HG02798 (cell line): ENCODE data around the gene BCL3.
"Not testable (repeated sequence)": the region's sequence is repeated elsewhere in the genome, so short reads cannot be mapped to it uniquely, and the experiment has no call there.

ENCODE experiments used
- ATAC-seq: cut with Tn5 transposase; IDR thresholded peaks from one replicate; pipeline ENCODE4 v1.9.1; 2021; ENCODE audit warnings: mild to moderate bottlenecking; ENCODE audit not compliant: unreplicated experiment, poor library complexity

BCL3 gene

DNA sequence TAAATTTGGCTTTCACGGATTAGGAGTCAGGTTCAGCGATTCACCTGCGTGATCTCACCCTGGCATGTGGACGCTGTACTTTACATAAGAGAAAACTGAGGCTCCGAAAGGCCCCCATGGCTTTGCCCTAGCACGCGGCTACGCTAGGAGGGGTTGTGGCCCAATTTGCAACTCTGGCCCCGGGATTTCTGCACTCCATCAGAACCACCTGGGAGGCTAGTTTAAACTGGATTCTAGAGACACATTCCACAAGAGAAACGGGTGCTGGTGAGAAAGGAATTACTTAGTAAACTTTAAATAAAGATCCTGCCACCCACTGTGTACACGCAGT, 6.2 kb downstream of the BCL3 start:
- no peak for ATAC-seq

DNA sequence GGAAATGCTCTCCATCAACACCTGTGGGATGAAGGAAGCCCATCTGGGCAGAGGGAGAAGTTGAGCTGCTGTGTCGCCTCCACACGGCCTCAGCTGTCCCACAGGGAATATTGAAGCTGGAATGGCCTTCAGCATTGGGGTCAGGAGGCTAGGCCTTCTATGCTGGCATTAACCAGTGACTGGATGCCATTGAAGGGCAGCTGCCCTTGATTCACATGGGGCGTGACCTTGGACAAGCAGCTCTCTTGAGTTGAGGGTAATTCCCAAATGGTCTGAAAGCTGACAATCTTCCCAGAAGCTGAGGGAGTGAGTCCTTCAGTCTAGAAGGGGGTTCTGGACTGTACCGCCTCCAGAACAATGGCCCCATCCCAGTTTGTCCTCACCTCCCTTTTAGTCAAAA, 6.7 kb downstream of the BCL3 start:
- no peak for ATAC-seq

DNA sequence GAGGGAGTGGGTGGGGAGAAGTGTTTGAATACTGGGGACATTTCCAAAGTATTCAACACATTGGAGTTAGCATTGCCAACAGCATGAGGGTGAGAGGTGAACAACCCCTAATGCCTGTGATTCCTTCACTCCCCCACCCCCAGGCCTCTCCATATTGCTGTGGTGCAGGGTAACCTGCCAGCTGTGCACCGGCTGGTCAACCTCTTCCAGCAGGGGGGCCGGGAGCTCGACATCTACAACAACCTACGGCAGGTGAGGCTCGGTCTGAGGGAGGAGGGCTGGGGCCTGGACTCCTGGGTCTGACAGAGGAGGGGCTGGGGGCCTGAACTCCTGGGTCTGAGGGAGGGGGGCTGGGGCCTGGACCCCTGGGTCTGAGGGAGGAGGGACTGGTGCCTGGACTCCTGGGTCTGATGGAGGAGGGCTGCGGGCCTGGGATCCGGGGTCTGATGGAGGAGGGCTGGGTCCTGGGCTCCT, 7.6 kb downstream of the BCL3 start:
- ATAC-seq = no peak

DNA sequence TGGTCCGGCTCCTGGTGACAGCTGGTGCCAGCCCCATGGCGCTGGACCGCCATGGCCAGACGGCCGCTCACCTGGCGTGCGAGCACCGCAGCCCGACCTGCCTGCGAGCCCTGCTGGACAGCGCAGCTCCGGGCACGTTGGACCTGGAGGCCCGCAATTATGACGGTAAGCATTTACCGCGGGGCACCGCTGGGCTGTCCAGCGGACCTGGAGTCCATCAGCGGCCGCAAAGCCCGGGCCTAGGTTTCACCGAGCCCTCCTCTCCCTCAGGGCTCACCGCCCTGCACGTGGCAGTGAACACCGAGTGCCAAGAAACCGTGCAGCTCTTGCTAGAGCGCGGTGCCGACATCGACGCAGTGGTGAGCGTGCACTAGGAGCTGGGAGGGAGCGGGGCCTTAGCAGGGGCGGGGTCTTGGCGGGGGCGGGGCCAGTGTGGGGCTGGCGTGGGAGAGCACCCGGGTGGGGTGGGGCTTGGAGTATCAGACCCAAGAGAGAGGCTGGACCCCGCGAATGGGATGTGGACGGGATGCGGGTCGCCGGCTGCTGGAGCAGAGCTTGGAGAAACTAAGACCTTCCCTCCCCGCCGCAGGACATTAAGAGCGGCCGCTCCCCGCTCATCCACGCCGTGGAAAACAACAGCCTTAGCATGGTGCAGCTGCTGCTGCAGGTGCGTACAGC, 8.7 kb downstream of the BCL3 start:
- ATAC-seq = no peak

DNA sequence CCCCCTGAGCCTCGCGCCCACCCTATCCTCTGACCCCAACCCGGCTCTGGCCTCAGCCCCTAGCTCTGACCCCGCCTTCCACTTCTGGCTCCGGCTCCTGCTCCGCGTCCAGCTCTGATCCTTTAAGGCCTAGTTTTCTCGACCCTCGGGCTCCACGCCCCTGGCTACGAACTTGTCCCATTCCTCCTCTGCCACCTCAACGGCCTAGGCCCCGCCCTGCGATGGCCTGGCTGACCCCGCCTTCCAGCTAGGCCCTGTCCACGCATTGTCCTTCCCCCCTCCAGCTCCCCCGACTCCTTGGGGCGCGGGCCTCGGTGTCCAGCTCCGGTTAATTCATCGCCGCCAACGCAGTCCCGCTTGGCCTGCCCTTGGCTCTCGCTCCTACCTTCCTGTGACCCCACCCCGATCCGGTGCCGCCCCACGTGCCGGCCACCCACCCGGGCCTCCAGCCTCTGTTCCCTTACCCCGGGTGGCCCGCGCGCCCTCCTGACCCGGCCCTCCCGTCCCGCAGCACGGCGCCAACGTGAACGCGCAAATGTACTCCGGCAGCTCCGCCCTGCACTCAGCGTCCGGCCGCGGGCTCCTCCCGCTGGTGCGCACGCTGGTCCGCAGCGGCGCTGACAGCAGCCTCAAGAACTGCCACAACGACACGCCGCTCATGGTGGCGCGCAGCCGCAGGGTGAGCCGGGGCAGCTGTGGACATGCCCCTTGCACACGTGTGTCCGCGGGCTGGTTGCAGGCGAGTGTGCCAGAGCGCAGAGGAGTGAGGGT, 9.4 kb downstream of the BCL3 start:
- no peak for ATAC-seq

DNA sequence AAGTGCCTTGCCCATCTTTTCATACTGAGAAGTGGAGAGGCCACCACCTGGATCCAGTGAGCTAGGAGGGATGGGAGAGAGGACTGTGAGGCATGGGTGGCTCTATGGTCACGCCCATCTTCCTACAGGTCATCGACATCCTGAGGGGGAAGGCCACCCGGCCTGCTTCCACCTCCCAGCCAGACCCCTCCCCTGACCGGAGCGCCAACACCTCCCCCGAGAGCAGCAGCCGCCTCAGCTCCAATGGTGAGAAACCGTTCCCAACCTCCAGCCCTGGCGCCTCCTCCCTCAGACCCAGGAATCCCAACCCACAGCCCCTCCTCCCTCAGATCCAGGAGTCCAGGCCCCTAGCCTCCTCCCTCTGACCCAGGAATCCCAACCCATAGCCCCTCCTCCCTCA, 10.1 kb downstream of the BCL3 start:
- no peak for ATAC-seq

DNA sequence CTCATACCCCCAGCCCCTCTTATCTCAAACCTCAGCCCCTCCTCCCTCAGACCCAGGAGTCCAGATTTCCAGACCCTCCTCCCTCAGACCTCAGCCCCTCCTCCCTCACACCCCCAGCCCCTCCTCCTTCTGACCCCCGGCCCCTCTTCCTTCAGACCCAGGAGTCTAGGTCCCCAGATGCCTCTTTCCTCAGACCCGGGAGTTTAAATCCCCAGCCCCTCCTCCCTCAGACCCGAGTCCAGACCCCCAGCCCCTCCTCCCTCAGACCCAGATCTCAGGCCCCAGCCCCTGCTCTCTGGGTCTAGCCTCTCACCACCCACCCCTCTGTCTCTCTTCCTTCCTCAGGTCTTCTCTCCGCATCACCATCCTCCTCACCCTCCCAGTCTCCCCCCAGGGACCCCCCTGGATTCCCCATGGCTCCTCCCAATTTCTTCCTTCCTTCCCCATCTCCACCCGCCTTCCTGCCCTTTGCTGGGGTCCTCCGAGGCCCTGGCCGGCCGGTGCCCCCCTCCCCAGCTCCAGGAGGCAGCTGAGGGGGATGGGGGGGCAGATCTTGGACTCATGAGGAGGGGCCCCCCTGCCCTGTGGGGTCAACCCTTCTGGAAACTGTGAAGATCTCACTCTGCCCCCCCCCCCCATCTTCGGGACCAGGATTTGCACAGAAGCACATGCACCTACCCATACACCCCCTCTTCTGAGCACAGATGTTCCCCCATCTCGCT, 10.7 kb downstream of the BCL3 start:
- ATAC-seq = no peak

DNA sequence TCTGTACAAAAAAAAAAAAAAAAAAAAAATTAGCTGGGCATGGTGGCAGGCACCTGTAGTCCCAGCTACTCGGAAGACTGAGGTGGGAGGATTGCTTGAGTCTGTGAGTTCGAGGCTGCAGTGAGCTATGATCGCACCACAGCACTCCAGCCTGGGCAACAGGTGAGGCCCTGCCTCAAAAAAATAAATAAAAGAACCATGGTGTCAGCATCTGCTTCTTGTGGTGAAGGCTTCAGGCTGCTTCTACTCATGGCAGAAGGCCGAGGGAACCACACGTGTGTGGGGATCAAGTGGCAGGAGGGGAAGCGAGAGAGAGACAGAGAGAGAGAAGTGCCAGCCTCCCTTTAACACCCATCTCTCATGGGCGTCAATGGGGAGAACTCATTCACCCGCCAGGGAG, 13.5 kb downstream of the BCL3 start:
- ATAC-seq = no peak

DNA sequence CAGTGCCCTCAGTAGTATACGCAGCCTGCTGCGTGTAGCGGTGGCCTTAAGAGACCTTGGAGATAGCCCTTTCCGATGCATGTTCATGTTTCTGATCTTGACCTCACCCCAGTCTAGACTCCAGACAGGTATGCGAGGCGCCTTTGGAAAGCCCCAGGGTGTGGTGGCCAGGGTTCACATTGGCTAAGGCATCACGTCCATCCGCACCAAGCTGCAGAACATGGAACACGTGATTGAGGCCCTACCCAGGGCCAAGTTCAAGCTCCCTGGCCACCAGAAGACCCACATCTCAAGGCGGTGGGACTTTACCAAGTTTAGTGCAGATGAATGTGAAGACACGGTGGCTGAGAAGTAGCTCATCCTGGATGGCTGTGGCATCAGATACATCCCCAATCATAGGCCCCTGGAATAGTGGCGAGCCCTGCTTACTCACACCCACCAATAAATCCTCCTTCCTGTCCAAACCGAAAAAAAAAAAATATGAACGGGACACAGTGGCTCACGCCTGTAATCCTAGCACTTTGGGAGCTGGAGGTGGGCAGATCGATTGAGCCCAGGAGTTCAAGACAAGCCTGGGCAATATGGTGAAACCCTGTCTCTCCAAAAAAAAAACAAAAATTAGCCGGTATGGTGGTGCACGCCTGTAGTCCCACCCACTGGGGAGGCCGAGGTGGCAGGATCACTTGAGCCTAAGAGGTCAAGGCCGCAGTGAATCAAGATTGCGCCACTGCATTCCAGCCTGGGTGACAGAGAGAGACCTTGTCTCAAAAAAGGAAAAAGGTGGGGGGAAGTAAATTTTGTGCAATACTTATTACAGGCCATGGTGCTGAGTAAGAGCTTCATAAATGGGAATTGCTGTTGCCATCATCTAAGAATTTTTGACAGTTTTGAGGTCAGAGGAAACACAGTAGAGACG, 16.8 kb downstream of the BCL3 start:
- no peak for ATAC-seq

DNA sequence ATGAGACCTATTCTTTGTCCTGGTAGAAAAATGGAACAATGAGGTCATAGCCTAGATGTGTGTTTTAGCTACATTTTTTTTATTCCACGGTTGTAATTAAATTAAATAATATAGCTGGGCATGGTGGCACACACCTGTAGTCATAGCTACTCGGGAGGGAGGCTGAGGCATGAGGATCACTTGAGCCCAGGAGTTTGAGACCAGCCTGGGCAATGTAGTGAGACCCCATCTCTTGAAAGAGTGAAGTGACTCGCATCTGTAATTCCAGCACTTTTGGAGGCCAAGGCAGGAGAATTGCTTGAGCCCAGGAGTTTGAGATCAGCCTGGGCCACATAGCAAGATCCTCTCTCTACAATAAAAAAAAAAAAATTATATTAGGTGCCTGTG, 17.4 kb downstream of the BCL3 start:
- no peak for ATAC-seq

DNA sequence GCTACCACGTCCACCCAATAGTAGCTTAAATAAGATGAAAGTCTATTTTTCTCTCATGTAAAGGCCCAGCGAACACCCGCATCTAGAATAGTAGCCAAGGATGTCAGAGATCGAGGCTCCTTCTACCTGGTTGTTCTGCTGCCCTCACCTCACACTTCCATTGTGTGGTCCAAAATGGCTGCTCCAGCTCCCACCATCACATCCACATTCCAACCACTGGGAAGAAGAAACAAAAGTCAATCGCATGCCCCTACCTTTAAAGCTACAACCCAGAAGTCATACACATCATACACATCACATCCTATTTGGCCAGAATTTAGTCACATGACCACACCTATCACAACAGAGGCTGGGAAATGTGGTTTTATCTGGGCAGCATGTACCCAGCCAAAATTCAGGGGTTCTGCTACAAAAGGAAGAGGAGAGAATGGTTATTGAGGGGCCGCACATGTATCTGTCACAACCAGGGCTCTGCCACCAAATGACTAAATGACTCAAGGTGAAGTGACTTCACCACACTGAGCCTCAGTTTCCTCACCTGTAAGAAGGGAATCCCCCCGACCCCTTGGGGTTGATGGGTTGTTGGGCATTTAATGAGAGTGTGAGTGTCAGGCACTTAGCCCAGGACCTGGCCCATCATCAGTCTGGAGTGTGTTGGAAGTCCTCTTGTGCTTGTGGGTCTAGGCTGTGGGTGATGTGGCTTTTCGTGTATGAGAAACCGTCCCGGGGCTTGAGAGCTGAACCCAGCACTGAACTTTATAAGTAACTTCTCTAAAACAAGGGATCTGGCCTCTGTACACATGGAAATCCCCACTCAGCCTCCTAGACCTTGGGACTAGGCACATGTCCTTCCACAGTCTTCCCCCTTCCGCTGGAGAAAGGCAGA, 19.0 kb downstream of the BCL3 start:
- no peak for ATAC-seq

DNA sequence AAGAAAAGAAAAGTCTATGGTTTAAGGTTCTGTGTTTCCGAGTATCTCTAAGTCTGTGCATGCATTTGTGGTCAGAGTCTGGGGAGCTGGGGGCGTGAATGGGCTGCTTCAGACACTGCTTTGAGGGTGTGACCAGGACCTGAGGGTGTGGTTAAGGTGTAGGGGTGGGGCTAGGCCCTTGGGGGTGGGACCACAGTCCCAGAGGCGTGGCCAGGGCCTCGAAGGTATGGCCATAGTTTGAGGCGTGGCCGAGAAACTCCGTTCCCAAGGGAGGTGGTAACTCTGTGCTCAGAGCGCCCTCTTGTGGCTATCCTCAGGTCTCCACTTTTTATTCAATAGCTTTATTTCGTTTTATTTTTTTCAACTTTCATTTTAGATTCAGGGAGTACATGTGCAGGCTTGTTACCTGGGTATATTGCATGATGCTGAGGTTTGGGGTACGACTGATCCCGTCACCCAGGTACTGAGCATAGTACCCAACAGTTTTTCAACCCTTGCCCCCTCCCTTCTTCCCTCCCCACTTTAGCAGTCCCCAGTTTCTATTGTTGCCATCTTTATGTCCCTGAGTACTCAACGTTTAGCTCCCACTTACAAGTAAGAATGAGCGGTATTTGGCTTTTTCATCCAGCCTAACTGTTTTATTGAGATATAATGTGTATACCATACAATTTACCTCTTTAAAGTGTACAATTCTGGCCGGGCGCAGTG, 22.2 kb downstream of the BCL3 start:
- peak; percentile 98 for ATAC-seq

DNA sequence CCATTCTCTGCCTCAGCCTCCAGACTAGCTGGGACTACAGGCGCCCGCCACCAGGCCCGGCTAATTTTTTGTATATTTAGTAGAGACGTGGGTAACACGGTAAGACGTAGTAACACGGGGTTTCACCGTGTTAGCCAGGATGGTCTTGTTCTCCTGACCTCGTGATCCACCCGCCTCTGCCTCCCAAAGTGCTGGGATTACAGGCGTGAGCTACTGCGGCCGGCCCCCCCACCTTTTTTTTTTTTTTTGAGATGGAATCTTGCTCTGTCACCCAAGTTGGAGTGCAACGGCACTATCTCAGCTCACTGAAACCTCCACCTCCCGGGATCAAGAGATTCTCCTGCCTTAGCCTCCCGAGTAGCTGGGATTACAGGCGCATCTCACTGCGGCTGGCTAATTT, 23.6 kb downstream of the BCL3 start:
- not testable (repeated sequence) for ATAC-seq

DNA sequence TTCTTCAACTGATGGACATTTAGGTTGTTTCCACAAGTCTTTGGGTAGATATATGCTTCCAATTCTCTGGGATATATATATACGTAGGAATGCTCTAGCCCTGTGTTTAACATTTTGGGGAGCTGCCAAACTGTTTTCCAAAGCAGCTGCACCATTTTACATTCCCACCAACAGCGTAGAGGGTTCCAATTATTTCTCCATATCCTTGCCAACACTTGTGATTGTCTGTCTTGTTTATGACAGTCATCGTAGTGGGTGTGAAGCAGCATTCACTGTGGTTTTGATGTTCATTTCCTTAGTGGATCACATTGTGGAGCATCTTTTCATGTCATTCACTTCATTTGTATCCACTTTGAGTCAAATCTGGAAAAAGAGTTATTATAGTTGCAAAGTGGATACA, 24.5 kb downstream of the BCL3 start:
- no peak for ATAC-seq

DNA sequence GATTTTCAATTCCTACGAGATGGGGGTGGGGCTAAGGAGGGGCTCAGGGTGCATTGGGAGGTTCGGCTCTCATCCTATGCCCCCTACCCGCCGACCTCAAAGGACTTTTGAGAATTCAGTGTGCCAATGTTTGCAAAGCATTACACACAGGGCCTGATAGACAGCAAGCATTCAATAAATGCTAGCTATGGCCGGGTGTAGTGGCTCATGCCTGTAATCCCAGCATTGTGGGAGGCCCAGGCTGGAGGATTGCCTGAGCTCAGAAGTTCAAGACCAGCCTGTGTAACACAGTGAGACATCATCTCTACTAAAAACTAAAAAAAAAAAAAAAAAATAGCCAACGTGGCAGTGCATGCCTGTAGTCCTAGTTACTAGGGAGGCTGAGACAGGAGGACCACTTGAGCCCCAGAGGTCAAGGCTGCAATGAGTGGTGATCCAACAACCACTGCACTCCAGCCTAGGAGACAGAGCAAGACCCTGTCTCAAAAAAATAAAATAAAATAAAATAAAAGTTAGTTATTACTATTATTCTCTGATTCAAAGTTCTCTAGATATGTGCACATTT, 27.2 kb downstream of the BCL3 start:
- ATAC-seq = no peak

DNA sequence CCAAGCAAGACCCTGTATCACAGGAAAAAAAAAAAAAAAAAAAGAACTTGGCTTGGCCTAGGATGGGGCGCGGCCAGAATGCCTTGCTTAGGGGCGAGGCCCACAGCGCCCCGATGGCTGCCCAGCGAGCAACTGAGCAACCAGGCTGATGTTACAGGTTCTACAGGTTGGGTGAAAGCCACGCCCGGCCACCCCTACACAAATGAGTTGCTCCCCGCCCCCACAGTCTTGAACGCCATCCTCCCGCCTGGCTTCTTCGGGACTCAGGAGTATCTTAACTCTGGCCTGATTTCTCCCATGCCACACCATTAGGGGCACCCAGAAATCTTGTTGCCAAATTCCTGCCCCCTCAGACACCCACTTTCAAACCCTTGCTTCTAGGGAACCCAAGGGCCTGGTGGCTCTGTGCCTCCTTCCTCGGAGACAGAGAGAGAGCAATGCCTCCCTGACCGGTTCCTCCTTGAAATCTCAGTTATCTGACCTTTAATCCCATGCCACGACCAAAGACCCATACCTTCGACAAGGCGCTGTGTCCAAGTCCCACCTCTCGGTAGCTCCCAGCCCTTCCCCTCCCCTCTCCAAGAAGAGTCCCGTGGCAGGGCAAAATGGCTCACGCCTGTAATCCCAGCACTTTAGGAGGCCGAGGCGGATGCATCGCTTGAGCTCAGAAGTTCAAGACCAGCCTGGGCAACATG, 28.0 kb downstream of the BCL3 start:
- ATAC-seq = no peak

DNA sequence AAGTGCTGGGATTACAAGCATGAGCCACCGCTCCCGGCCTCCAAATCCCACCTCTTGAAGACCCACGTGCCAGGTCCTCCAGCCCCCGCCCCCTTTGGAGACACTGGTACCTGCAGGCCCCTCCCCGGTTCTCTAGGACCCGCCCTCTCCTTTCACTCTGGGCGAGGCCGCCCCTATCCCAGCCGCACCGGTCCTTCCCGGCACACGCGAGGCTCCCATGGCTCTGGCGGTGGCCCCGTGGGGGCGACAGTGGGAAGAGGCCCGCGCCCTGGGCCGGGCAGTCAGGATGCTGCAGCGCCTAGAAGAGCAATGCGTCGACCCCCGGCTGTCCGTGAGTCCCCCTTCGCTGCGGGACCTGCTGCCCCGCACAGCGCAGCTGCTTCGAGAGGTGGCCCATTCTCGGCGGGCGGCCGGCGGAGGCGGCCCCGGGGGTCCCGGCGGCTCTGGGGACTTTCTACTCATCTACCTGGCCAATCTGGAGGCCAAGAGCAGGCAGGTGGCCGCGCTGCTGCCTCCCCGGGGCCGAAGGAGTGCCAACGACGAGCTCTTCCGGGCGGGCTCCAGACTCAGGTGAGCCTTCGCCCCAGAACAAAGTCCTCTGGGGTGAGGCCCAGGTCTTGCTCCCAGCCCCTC, 29.3 kb downstream of the BCL3 start, which contains the start of gene CBLC:
Gene CBLC (plus strand): TSS at position 176 of the 633 bp plus-strand sequence. CDS start 42 bp downstream, at position 218.
- no peak for ATAC-seq
